HepG2 (cell line): ENCODE results near the gene RPL41. TPM values are rescaled to one million over a fixed set of nuclear protein-coding genes. Genes with fewer than 3 reads are reported as not detected.

Source experiments
- ATAC-seq: fragments of 200-7000 bp; cut with Tn5 transposase; 3 replicates; pipeline ENCODE4 v1.9.1; 2020; ENCODE audit warnings: mild to moderate bottlenecking, moderate library complexity
- Bru-seq: library from RNA; stranded (reverse); fragments of 400-500 nt; gene quantifications from one replicate; lab custom pipeline; 2021; lab: Mats Ljungman, UMichigan
- BruChase-seq, 2 experiments: library from RNA; stranded (reverse); fragments of 400-500 nt; gene quantifications; one replicate each; lab custom pipeline; 2021; lab: Mats Ljungman, UMichigan
- BruUV-seq: library from RNA; stranded (reverse); fragments of 400-500 nt; replicated peaks from 2 replicates; lab custom pipeline; 2021; lab: Mats Ljungman, UMichigan
- CTCF ChIA-PET: fragments of 300-600 bp; formaldehyde crosslinking; extraction: SDS; loops from one replicate; lab custom pipeline; 2021; ENCODE audit warnings: low total read pairs, inconsistent platforms, low intra/inter-chr PET ratio; lab: Yijun Ruan, JAX
- POLR2A ChIA-PET: fragments of 350-600 bp; sonication (Branson Sonifier 250); formaldehyde crosslinking; loops from one replicate; lab custom pipeline; 2020; ENCODE audit warnings: antibody characterized with exemption, inconsistent platforms; lab: Yijun Ruan, JAX
- DNase-seq: peaks from one replicate; pipeline ENCODE4 v3.0.0-alpha.2; 2015; ENCODE audit warnings: low spot score
- FAIRE-seq: peaks from 3 replicates; lab custom pipeline; 2011; peaks lifted over from hg19 to GRCh38; lab: Jason Lieb, UNC
- H2AFZ ChIP-seq: one replicate; pipeline ENCODE4 v1.6.1; 2011; ENCODE audit warnings: low read length, inconsistent platforms
- H3K27ac ChIP-seq: fragments of 300-600 bp; 3 replicates; pipeline ENCODE4 v1.8.0; 2011; ENCODE audit warnings: mixed run types, mild to moderate bottlenecking, mixed read lengths, low read length, inconsistent platforms; ENCODE audit not compliant: insufficient read depth; ENCODE audit errors: extremely low read length
- H3K27me3 ChIP-seq, 2 experiments: fragments of 200-600 bp in 1 of 2; 2 replicates in 1 of 2; 3 replicates in 1 of 2; pipeline versions ENCODE4 v1.6.0 to v1.8.0; 2011; ENCODE audit warnings: low read length in 2 of 2, mild to moderate bottlenecking in 2 of 2, moderate library complexity in 2 of 2, inconsistent platforms in 1 of 2; ENCODE audit not compliant: insufficient read depth in 2 of 2, control insufficient read depth in 1 of 2
- H3K36me3 ChIP-seq, 2 experiments: fragments of 200-600 bp in 1 of 2; replicated peaks in 1 of 2; 2 replicates in 1 of 2; 3 replicates in 1 of 2; pipeline versions ENCODE4 v1.5.1 to v1.8.0; 2011; ENCODE audit warnings: low read length in 2 of 2, inconsistent platforms in 1 of 2; ENCODE audit not compliant: insufficient read depth in 2 of 2, control insufficient read depth in 1 of 2
- H3K4me1 ChIP-seq: 2 replicates; pipeline ENCODE4 v1.5.1; 2012; ENCODE audit warnings: low read length, inconsistent platforms; ENCODE audit not compliant: insufficient read depth
- H3K4me2 ChIP-seq: 2 replicates; pipeline ENCODE4 v1.6.0; 2011; ENCODE audit warnings: low read depth, low read length, inconsistent platforms
- H3K4me3 ChIP-seq, 3 experiments: fragments of 200-600 bp in 1 of 3; sonication (generic), shearing (Covaris generic) in 1 of 3; replicated peaks in 1 of 3; 2 replicates each; pipeline ENCODE4 v1.5.1; 2011 to 2016; ENCODE audit warnings: low read length in 3 of 3, inconsistent platforms in 2 of 3, low read depth in 2 of 3, mild to moderate bottlenecking in 2 of 3, control low read depth in 1 of 3, mixed read lengths in 1 of 3; ENCODE audit not compliant: insufficient read depth in 1 of 3
- H3K79me2 ChIP-seq: one replicate; pipeline ENCODE4 v1.6.1; 2011; ENCODE audit warnings: low read length, inconsistent platforms; ENCODE audit not compliant: insufficient read depth
- H3K9ac ChIP-seq: 2 replicates; pipeline ENCODE4 v1.6.0; 2011; ENCODE audit warnings: mild to moderate bottlenecking, low read depth, low read length, inconsistent platforms; ENCODE audit not compliant: insufficient read depth
- H3K9me3 ChIP-seq: 2 replicates; pipeline ENCODE4 v1.5.1; 2012; ENCODE audit warnings: mild to moderate bottlenecking, low read length
- H4K20me1 ChIP-seq: 2 replicates; pipeline ENCODE4 v1.6.0; 2011; ENCODE audit warnings: inconsistent platforms, mild to moderate bottlenecking, low read length, moderate library complexity; ENCODE audit not compliant: insufficient read depth
- ARID4A ChIP-seq: sonication (generic); formaldehyde crosslinking; IDR thresholded peaks from 2 replicates; pipeline ENCODE4 v1.5.0; 2020; ENCODE audit warnings: mild to moderate bottlenecking, missing genetic modification reagents, borderline replicate concordance
- BRF2 ChIP-seq: sonication (generic); formaldehyde crosslinking; IDR thresholded peaks from 2 replicates; pipeline ENCODE4 v1.8.1; 2022; ENCODE audit warnings: mild to moderate bottlenecking, missing genetic modification reagents
- JUND ChIP-seq: sonication (generic); formaldehyde crosslinking; IDR thresholded peaks from 2 replicates; pipeline ENCODE4 v1.8.0; 2022; ENCODE audit warnings: mild to moderate bottlenecking, missing genetic modification reagents
- NFKB2 ChIP-seq: sonication (generic); formaldehyde crosslinking; IDR thresholded peaks from 2 replicates; pipeline ENCODE4 v1.4.0; 2020; ENCODE audit warnings: missing genetic modification reagents, borderline replicate concordance
- NPAS2 ChIP-seq: sonication (generic); formaldehyde crosslinking; IDR thresholded peaks from 2 replicates; pipeline ENCODE4 v1.8.0; 2022; ENCODE audit warnings: mild to moderate bottlenecking, missing genetic modification reagents, borderline replicate concordance
- SOX5 ChIP-seq: IDR thresholded peaks from 2 replicates; pipeline ENCODE4 v1.6.1; 2016; ENCODE audit warnings: borderline replicate concordance
- ZNF30 ChIP-seq: sonication (generic); formaldehyde crosslinking; IDR thresholded peaks from 2 replicates; pipeline ENCODE4 v1.5.0; 2020; ENCODE audit warnings: mild to moderate bottlenecking, missing genetic modification reagents
- ZNF552 ChIP-seq: sonication (generic); formaldehyde crosslinking; IDR thresholded peaks from 2 replicates; pipeline ENCODE4 v1.9.0; 2022; ENCODE audit warnings: missing genetic modification reagents, mild to moderate bottlenecking, borderline replicate concordance
- WGBS: methylation state at CpG from one replicate; pipeline ENCODE4 v1.1.6; 2017; ENCODE audit warnings: low lambda C conversion rate; 5-methylcytosine and 5-hydroxymethylcytosine counted together
- in situ Hi-C: cut with HindIII; loops from 2 replicates; pipeline ENCODE4 v1.10.0; 2017; ENCODE audit warnings: low pct_unique_long_range_greater_than_20kb; ENCODE audit not compliant: extremely low pct_ligation_motif_present
- intact Hi-C: fragments of 100-400 bp; cut with micrococcal nuclease; formaldehyde crosslinking; loops from one replicate; pipeline ENCODE4 v1.10.0; 2022; ENCODE audit not compliant: unreplicated experiment
- long read RNA-seq, 2 experiments: library from RNA in 1 of 2; library from polyadenylated mRNA in 1 of 2; stranded (forward) in 1 of 2; unstranded in 1 of 2; transcript quantifications; one replicate each; pipeline ENCODE4 v2.0.0, GENCODE V29; 2019 to 2022
- polyA minus RNA-seq, 3 experiments: library from RNA; depleted of rRNA, polyadenylated mRNA; stranded (reverse); fragments of >200 nt; gene quantifications; 2 replicates each; pipeline ENCODE4 v1.2.3, GENCODE V29; 2011; ENCODE audit warnings: low replicate concordance in 1 of 3
- polyA plus RNA-seq, 8 experiments: library from polyadenylated mRNA; depleted of rRNA in 3 of 8; stranded (reverse) in 7 of 8; unstranded in 1 of 8; fragments of >200 nt; fragmentation: Illumina TruSeq in 4 of 8; extraction: Trizol in 4 of 8; gene quantifications; 2 replicates each; pipeline versions ENCODE4 v1.2.1 to v1.2.3, GENCODE V29; 2011 to 2016; ENCODE audit warnings: low read depth in 4 of 8, missing spikeins in 1 of 8, mixed read lengths in 1 of 8; ENCODE audit not compliant: insufficient read depth in 1 of 8
- total RNA-seq, 5 experiments: library from RNA; depleted of rRNA; stranded (reverse); fragments of >200 nt; fragmentation: Illumina TruSeq; extraction: Trizol; gene quantifications; 2 replicates each; pipeline ENCODE4 v1.2.3, GENCODE V29; 2016; ENCODE audit warnings: low read depth in 1 of 5

RPL41 gene
- total RNA-seq (2016; rRNA removed; fragmentation: Illumina TruSeq; extraction: Trizol), result 4,012 and 4,443 TPM in 2 replicates
- total RNA-seq (2016; cell fraction: cytosol; rRNA removed; fragmentation: Illumina TruSeq; extraction: Trizol; ENCODE audit: low read depth), result 4,595 and 4,984 TPM in 2 replicates
- total RNA-seq (2016; cell fraction: insoluble cytoplasmic fraction; rRNA removed; fragmentation: Illumina TruSeq; extraction: Trizol), result 3,905 and 4,309 TPM in 2 replicates
- total RNA-seq (2016; cell fraction: membrane; rRNA removed; fragmentation: Illumina TruSeq; extraction: Trizol), result 8,921 and 9,031 TPM in 2 replicates
- total RNA-seq (2016; cell fraction: nucleus; rRNA removed; fragmentation: Illumina TruSeq; extraction: Trizol), result 1,404 and 1,661 TPM in 2 replicates
- polyA plus RNA-seq (2011; rRNA removed), result 6,595 and 7,670 TPM in 2 replicates
- polyA plus RNA-seq (2011; cell fraction: cytosol; rRNA removed), result 10,426 and 10,610 TPM in 2 replicates
- 2,744 and 3,913 TPM in 2 replicates for polyA plus RNA-seq (2011; cell fraction: nucleus; rRNA removed)
- 6,590 and 7,439 TPM in 2 replicates for polyA plus RNA-seq (2012)
- 4,736 and 5,581 TPM in 2 replicates for polyA plus RNA-seq (2016; cell fraction: cytosol; fragmentation: Illumina TruSeq; extraction: Trizol; ENCODE audit: low read depth)
- polyA plus RNA-seq (2016; cell fraction: insoluble cytoplasmic fraction; fragmentation: Illumina TruSeq; extraction: Trizol; ENCODE audit: low read depth), result 3,730 and 4,210 TPM in 2 replicates
- polyA plus RNA-seq (2016; cell fraction: membrane; fragmentation: Illumina TruSeq; extraction: Trizol; ENCODE audit: low read depth), result 7,715 and 8,246 TPM in 2 replicates
- 2,380 and 2,524 TPM in 2 replicates for polyA plus RNA-seq (2016; cell fraction: nucleus; fragmentation: Illumina TruSeq; extraction: Trizol; ENCODE audit: insufficient read depth, low read depth)
- polyA minus RNA-seq (2011; rRNA and poly(A)+ RNA removed; ENCODE audit: low replicate concordance), result 1,172 and 2,100 TPM in 2 replicates
- polyA minus RNA-seq (2011; cell fraction: cytosol; rRNA and poly(A)+ RNA removed), result 821 and 951 TPM in 2 replicates
- 395 and 501 TPM in 2 replicates for polyA minus RNA-seq (2011; cell fraction: nucleus; rRNA and poly(A)+ RNA removed)
- percentile 100 among the genes with signal in this experiment for Bru-seq, nascent RNA
- percentile 100 among the genes with signal in this experiment for BruChase-seq, experiment 1, labeled RNA remaining after a 6-hour chase
- percentile 99 among the genes with signal in this experiment for BruChase-seq, experiment 2, labeled RNA remaining after a 2-hour chase
- long read RNA-seq, experiment 1, transcript RPL41-202 (4 exons, 469 nt), result major isoform, 2,311 of 2,542 reads
- long read RNA-seq, experiment 1, transcript RPL41-206 (2 exons, 595 nt), result minor isoform, 15 of 2,542 reads
- long read RNA-seq, experiment 1, transcript RPL41-204 (3 exons, 699 nt), result minor isoform, 55 of 2,542 reads
- long read RNA-seq, experiment 1, partial matches to known transcripts, result 28 of 2,542 reads
- long read RNA-seq, experiment 1, other reads (novel, unspliced or antisense), result 129 of 2,542 reads
- long read RNA-seq, experiment 2, transcript RPL41-204 (3 exons, 699 nt), result major isoform, 262 of 684 reads
- long read RNA-seq, experiment 2, transcript RPL41-202 (4 exons, 469 nt), result minor isoform, 58 of 684 reads
- long read RNA-seq, experiment 2, transcript RPL41-206 (2 exons, 595 nt), result minor isoform, 9 of 684 reads
- long read RNA-seq, experiment 2, transcript RPL41-205 (2 exons, 238 nt), result minor isoform, 7 of 684 reads
- long read RNA-seq, experiment 2, partial matches to known transcripts, result 262 of 684 reads
- long read RNA-seq, experiment 2, other reads (novel, unspliced or antisense), result 85 of 684 reads

GRCh38 chr12:56116267-56117081, at the start of gene RPL41:
Gene RPL41 (plus strand): TSS chr12:56116633.
- Histone ChIP-seq H3K27me3 (no peaks in the 10 kb centered on the region; a peak in 1 of 5 replicates), H3K4me3 (peak within 1 kb of the TSS; percentile 69 to 86 (median 71)), H3K9me3 (no peaks in the 10 kb centered on the region), H3K79me2 (peaks cover 15% of the 10 kb centered on the region), H3K9ac (peak within 1 kb of the TSS; percentile 99), H3K4me2 (peak within 1 kb of the TSS; percentile 84), H3K27ac (peak within 1 kb of the TSS; percentile 93), H2AFZ (peak within 1 kb of the TSS; percentile 37), H3K4me1 (peaks cover 35% of the 10 kb centered on the region), H4K20me1 (no peaks in the 10 kb centered on the region), H3K36me3 (peaks cover 5 to 22% of the 10 kb centered on the region in 2 experiments; a peak in 4 of 5 replicates)
- intact Hi-C loops, result loop anchor here (5.0 kb wide), 2 partner anchors 69 to 351 kb away; partner anchors contain the start of gene SPRYD4
- ATAC-seq (peak; percentile 48), DNase-seq (peak; percentile 89), FAIRE-seq (peak; percentile 86)
- ChIA-PET POLR2A (interaction anchor here (0.6 to 6.2 kb wide), 12 partner anchors 10 to 520 kb away, joined by 3 to 128 read pairs (median 5); partner anchors contain the start of genes CNPY2, ERBB3, ESYT1 and MYL6), CTCF (interaction anchor here (1.4 kb wide), 1 partner anchor 38 kb away, joined by 4 read pairs; no protein-coding TSS in a partner anchor)
- in situ Hi-C loops, result no loop called here
- WGBS, result under 1% methylated on average over 33 of the region's 34 CpGs
- BruUV-seq, result TSS peak; percentile 96
- TF ChIP-seq ZNF552 (CRISPR knock-in tag) (no peak), ARID4A (CRISPR knock-in tag) (peak; percentile 80), SOX5 (CRISPR knock-in tag) (no peak), NPAS2 (CRISPR knock-in tag) (no peak), JUND (no peak), NFKB2 (CRISPR knock-in tag) (peak; percentile 45; the same call in 1 of the 2 replicates), BRF2 (0 out of 2 replicates have a peak, but pooled peaks have one; percentile 27), ZNF30 (CRISPR knock-in tag) (no peak)
